Cardiac muscle cell (in vitro differentiated cells and primary cell): Measurements from ENCODE around the gene MAP1A. TPM values are rescaled to one million over a fixed set of nuclear protein-coding genes. Genes with fewer than 3 reads are reported as not detected.

ENCODE experiments used
- DNase-seq, 2 donors: peaks; one replicate each; pipeline versions ENCODE4 v3.0.0 to v3.0.0-alpha.2; 2010 to 2017; ENCODE audit warnings: low read depth in 1 of 2, low spot score in 1 of 2
- H3K27ac ChIP-seq: fragments of 200-600 bp; sonication (generic); 2 replicates; pipeline ENCODE4 v1.5.1; 2016
- H3K27me3 ChIP-seq: fragments of 200-600 bp; sonication (generic); 2 replicates; pipeline ENCODE4 v1.6.0; 2016; ENCODE audit warnings: control low read depth
- H3K36me3 ChIP-seq: fragments of 200-600 bp; sonication (generic); 2 replicates; pipeline ENCODE4 v1.5.1; 2016; ENCODE audit warnings: control low read depth
- H3K4me1 ChIP-seq: fragments of 200-600 bp; sonication (generic); 2 replicates; pipeline ENCODE4 v1.8.1; 2017; ENCODE audit warnings: low read depth, mild to moderate bottlenecking, mixed run types
- H3K4me3 ChIP-seq: fragments of 200-600 bp; sonication (generic); 2 replicates; pipeline ENCODE4 v1.5.1; 2016; ENCODE audit warnings: mild to moderate bottlenecking
- H3K9me3 ChIP-seq: fragments of 200-600 bp; sonication (generic); 2 replicates; pipeline ENCODE4 v1.5.1; 2017; ENCODE audit warnings: low read depth, mild to moderate bottlenecking, control low read depth
- polyA plus RNA-seq: library from polyadenylated mRNA; unstranded; fragments of >200 nt; fragmentation: Nextera tagmentation; extraction: Ambion mirVana; gene quantifications from 2 replicates; pipeline ENCODE4 v1.2.1, GENCODE V29; 2016
- total RNA-seq: library from RNA; depleted of rRNA; stranded (reverse); fragments of >200 nt; gene quantifications from 2 replicates; pipeline ENCODE4 v1.2.3, GENCODE V29; 2016
- TF ChIP-seq, protein P1 (sequence below): IDR thresholded peaks from 2 replicates; pipeline ENCODE4 v1.5.1; 2012; ENCODE audit warnings: low read depth, mild to moderate bottlenecking, low read length

Gene MAP1A
- total RNA-seq (30.6 TPM in 2 replicates), polyA plus RNA-seq (13.8 and 19.3 TPM in 2 replicates)

DNA sequence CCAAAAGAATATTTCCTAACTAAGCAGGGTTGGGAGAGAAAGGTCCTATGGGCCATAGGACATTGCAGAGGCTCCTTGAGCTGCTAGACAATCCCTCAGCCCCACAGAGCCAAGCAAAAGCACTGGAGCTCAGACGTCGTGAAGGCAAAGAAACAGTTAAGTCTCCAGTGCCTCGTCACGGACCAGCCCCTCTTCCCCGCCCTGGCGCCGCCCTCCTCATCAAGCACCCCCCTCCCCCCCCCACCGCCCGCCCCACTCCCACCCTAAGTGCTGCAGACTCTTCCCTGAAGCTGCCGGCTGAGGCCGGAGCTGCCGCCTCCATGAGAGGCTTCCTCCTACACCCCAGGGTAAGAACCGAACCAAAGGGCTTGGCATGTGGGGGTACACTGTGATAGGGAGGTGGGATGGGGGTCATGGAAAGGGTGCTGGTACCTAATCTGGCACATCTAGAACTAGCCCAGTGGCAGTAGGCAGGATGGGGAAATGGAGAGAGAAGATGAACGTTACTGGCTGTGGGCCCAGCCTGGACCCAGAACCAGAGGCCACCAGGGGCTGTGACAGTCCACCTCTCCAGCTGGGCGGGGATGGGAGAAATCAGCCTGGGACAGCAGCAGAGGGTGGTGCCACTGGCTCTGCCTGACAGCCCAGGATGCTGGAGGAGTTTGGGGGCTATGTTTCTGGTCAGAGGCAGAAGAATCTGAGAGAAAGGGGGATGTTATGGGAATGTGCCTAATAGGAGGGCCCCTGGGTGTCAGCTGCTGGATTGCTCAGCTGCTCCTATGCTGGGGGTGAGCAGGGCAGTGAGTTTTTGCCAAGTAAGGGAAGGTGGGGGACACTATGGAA is at the start of gene MAP1A:
TSS of gene MAP1A (plus strand) at position 255 of the 843 bp plus-strand sequence. CDS start 3,866 bp downstream, outside the sequence.
- no peaks in the 10 kb centered on the region for H3K9me3 ChIP-seq
- peaks cover 15% of the 10 kb centered on the region for H3K36me3 ChIP-seq
- no peaks in the 10 kb centered on the region for H3K27me3 ChIP-seq
- TF ChIP-seq, protein P1, sequence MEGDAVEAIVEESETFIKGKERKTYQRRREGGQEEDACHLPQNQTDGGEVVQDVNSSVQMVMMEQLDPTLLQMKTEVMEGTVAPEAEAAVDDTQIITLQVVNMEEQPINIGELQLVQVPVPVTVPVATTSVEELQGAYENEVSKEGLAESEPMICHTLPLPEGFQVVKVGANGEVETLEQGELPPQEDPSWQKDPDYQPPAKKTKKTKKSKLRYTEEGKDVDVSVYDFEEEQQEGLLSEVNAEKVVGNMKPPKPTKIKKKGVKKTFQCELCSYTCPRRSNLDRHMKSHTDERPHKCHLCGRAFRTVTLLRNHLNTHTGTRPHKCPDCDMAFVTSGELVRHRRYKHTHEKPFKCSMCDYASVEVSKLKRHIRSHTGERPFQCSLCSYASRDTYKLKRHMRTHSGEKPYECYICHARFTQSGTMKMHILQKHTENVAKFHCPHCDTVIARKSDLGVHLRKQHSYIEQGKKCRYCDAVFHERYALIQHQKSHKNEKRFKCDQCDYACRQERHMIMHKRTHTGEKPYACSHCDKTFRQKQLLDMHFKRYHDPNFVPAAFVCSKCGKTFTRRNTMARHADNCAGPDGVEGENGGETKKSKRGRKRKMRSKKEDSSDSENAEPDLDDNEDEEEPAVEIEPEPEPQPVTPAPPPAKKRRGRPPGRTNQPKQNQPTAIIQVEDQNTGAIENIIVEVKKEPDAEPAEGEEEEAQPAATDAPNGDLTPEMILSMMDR, result no peak
- peak within 1 kb of the TSS; percentile 50 for H3K4me3 ChIP-seq
- H3K27ac ChIP-seq, result peak within 1 kb of the TSS; percentile 82
- peaks cover 22% of the 10 kb centered on the region for H3K4me1 ChIP-seq
- peak; percentile 71 to 85 for DNase-seq

GRCh38 chr15:43469867-43470266 is 47.5 kb upstream of the MAP1A start:
- no peak overlapping the region for H3K4me3 ChIP-seq
- H3K36me3 ChIP-seq, result peaks cover 64% of the 10 kb centered on the region
- no peaks in the 10 kb centered on the region for H3K27me3 ChIP-seq
- H3K9me3 ChIP-seq, result no peaks in the 10 kb centered on the region
- DNase-seq, result peak in 1 of 2 donors; percentile 57
- H3K27ac ChIP-seq, result no peak overlapping the region
- H3K4me1 ChIP-seq, result no peaks in the 10 kb centered on the region
- TF ChIP-seq, protein P1, result no peak

DNA sequence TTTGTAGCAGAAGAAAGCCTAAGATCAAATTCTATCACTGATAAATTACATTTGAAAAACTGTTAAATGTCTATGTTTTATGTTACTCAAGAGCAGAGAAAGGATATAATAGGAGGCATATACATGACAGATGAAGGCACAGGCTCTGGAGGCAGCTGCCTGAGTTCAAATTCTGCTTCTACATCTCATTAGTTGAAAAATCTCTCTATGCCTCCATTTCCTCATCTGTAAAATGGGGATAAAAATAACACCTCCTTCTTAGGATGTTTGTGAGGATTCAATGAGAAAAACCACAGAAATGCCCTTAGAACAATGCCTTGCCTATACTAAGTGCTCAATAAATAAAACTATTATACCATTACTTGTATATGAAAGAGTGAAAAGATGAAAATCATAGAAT is 45.4 kb upstream of the MAP1A start:
- DNase-seq, result no peak
- H3K4me1 ChIP-seq, result no peaks in the 10 kb centered on the region
- no peaks in the 10 kb centered on the region for H3K27me3 ChIP-seq
- H3K9me3 ChIP-seq, result no peaks in the 10 kb centered on the region
- TF ChIP-seq, protein P1, result no peak
- H3K36me3 ChIP-seq, result peaks cover 70% of the 10 kb centered on the region
- H3K4me3 ChIP-seq, result no peak overlapping the region
- no peak overlapping the region for H3K27ac ChIP-seq

DNA sequence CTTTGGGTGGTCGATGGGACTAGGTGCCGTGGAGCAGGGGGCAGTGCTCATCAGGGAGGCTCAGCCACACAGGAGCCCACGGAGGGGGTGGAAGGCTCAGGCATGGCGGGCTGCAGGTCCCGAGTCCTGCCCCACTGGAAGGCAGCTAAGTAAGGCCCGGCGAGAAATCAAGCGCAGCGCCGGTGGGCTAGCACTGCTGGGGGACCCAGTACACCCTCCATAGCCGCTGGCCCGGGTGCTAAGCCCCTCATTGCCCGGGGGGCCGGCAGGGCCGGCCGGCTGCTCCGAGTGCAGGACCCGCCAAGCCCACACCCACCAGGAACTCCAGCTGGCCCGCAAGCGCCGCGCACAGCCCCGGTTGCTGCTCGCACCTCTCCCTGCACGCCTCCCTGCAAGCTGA is 43.5 kb upstream of the MAP1A start:
- H3K27me3 ChIP-seq, result no peaks in the 10 kb centered on the region
- no peak for DNase-seq
- H3K36me3 ChIP-seq, result peaks cover 76% of the 10 kb centered on the region
- TF ChIP-seq, protein P1, result no peak
- H3K4me1 ChIP-seq, result no peaks in the 10 kb centered on the region
- no peak overlapping the region for H3K27ac ChIP-seq
- H3K9me3 ChIP-seq, result no peaks in the 10 kb centered on the region
- H3K4me3 ChIP-seq, result no peak overlapping the region

DNA sequence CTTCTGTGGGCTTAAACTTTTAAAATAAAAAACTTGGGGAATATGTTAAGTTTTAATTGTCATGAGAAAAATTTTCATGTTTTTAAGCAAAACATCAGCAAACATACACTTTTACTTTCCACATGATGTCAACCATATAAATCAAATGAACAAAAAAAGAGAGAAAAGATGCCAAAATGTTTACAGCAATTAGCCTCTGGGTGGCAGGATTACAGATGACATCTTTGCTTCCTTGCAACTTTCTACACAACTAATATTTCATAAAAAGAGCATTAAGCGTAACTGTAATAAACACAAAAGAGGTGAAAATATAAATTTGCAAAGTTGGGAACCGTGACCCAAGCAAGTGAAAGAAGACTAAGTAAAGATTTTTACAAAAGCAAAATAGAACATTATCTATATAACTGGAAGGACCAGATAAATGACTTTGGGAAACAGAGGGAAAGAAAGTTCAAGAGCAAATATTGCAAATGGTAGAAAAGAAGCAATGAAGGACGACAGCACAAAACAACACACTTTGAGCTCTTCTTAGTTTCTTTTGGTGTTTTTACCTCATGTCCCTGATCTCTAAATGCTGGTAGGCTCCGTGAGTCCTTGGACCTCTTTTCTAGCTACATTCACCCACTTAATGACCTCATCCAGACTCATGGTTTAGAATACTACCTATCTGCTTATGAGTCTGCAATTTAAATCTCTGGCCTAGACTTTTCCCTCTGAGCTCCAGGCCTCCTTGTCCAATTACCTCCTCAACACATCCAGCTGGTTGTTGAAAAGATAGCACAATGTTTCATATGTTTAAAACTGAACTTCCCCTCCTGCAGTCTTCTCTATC is 33.9 kb upstream of the MAP1A start:
- H3K36me3 ChIP-seq, result peaks cover 40% of the 10 kb centered on the region
- peak in 1 of 2 donors; percentile 51 for DNase-seq
- no peaks in the 10 kb centered on the region for H3K9me3 ChIP-seq
- H3K4me1 ChIP-seq, result no peaks in the 10 kb centered on the region
- no peak overlapping the region for H3K4me3 ChIP-seq
- H3K27me3 ChIP-seq, result no peaks in the 10 kb centered on the region
- TF ChIP-seq, protein P1, result peak; percentile 48
- peak overlapping the region; percentile 66 for H3K27ac ChIP-seq
